Gastrocnemius medialis (tissue), 4 donors: ENCODE data around the gene ATP9B.

ENCODE experiments used
- CTCF ChIP-seq, 5 experiments: fragments of 450-650 bp in 3 of 5; fragments of 200-600 bp in 2 of 5; sonication (generic) in 2 of 5; IDR thresholded peaks in 4 of 5; conservative IDR thresholded peaks in 1 of 5; 1 replicate in 4 of 5; 2 replicates in 1 of 5; pipeline ENCODE4 v1.5.1; 2016 to 2019; ENCODE audit warnings: antibody characterized with exemption in 5 of 5, mild to moderate bottlenecking in 3 of 5, moderate library complexity in 3 of 5
- POLR2A ChIP-seq, 2 donors: fragments of 450-650 bp; IDR thresholded peaks; one replicate each; pipeline ENCODE4 v1.6.1; 2017; ENCODE audit warnings: antibody characterized with exemption in 2 of 2, mild to moderate bottlenecking in 2 of 2, moderate library complexity in 2 of 2

- TF ChIP-seq CTCF (IDR thresholded peaks at IDR 0.05 in 4 of 5, conservative IDR thresholded peaks at IDR 0.05 in 1 of 5), result no peak
- TF ChIP-seq POLR2A (IDR thresholded peaks at IDR 0.05), result peak; percentile 7 to 50
These were observed 336.8 kb downstream of the ATP9B start for GRCh38 chr18:79405781-79406575.
